ENCODE data around the gene RAD51C.
"Not testable (repeated sequence)": the region's sequence is repeated elsewhere in the genome, so short reads cannot be mapped to it uniquely, and the experiment has no call there.

Gene RAD51C

DNA sequence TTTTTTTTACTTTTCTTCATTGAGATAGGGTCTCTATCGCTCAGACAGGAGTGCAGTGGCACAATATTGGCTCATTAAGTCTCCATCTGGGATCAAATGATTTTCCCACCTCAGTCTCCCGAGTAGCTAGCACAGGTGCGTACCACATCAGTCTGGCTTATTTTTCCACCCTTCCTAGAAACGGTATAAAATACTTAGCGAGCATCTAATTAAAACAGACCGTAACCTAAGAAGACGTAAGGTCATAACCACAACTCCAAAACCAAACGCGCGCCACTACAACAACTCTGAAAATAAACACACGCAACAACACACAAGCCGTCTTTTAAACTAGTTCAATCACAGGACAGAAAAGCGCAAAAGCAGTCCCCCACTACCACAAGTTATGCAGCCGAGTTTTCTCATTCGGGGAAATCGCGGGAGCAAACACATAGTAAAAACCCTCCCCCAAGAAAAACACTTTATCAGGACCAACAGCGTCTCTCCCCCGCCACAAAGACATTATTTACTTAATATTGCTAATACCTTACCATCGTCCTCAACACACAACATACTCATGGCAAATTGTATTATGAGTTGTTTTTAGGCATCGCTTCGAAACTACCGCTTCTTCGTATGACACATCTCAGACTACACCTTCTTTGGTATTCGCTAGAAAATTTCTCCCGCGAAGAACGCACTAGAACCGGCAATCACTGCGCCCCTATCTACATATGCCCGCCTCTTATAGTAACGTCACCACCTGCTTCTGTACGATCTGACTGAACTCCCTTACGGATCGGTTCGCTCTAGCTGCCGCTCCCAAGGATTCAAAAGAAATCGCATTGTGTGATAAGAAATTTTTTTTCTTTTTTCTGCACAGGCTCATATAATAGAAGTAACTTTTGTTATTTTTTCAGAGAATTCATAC lies 33.3 kb upstream of the RAD51C start:
- no peak overlapping the region for H2AFZ ChIP-seq (ENCODE audit: low read depth, low read length)
- peak overlapping the region; percentile 96 for H3K9ac ChIP-seq (ENCODE audit: low read length)
- no peak overlapping the region for H3K23ac ChIP-seq (ENCODE audit: low read length in 2 of 2)
- H3K27me3 ChIP-seq (ENCODE audit: control insufficient read depth in 1 of 2, insufficient read depth in 1 of 2, low read length in 2 of 2), result no peaks in the 10 kb centered on the region
- H2BK15ac ChIP-seq (ENCODE audit: low read depth, poor library complexity, severe bottlenecking), result no peak overlapping the region
- H2BK120ac ChIP-seq (ENCODE audit: low read depth, low read length), result no peak overlapping the region
- peak overlapping the region; percentile 83 for H3K4me2 ChIP-seq (ENCODE audit: low read length, poor library complexity, severe bottlenecking)
- peak overlapping the region; percentile 88 for H3K27ac ChIP-seq (ENCODE audit: low read length, poor library complexity, severe bottlenecking)
- H3K18ac ChIP-seq (ENCODE audit: low read depth in 1 of 2, low read length in 2 of 2), result peak overlapping the region; percentile 73
- DNase-seq, result peak; percentile 100
- H4K91ac ChIP-seq (ENCODE audit: low read length), result no peak overlapping the region
- no peak overlapping the region for H3K14ac ChIP-seq (ENCODE audit: low read length in 2 of 2)
- peak overlapping the region; percentile 19 for H4K8ac ChIP-seq (ENCODE audit: low read length)
- no peaks in the 10 kb centered on the region for H3K9me3 ChIP-seq (ENCODE audit: control insufficient read depth, low read length)
- no peak overlapping the region for H2BK12ac ChIP-seq (ENCODE audit: low read length in 2 of 2)
- H3K36me3 ChIP-seq (ENCODE audit: control insufficient read depth in 1 of 2, insufficient read depth in 2 of 2, low read depth in 1 of 2, low read length in 2 of 2), result no peaks in the 10 kb centered on the region
- no peaks in the 10 kb centered on the region for H3K79me1 ChIP-seq (replicated peaks; ENCODE audit: low read length, poor library complexity, severe bottlenecking)
- H3K4me3 ChIP-seq (ENCODE audit: insufficient read depth in 1 of 2, low read depth in 1 of 2, low read length in 2 of 2), result peak overlapping the region in 1 of 2 experiments; percentile 66
- H2BK5ac ChIP-seq (ENCODE audit: low read depth, low read length, poor library complexity, severe bottlenecking), result peak overlapping the region; percentile 97
- H3K4me1 ChIP-seq (ENCODE audit: control insufficient read depth, insufficient read depth, low read depth, low read length), result no peaks in the 10 kb centered on the region
- H2AK5ac ChIP-seq (ENCODE audit: low read length, severe bottlenecking), result no peak overlapping the region
- WGBS, result 1% methylated on average over 31 of the region's 38 CpGs
- peak overlapping the region; percentile 46 to 50 for H3K4ac ChIP-seq (ENCODE audit: low read depth in 1 of 2, low read length in 2 of 2)

- H3K36me3 ChIP-seq (ENCODE audit: control insufficient read depth in 1 of 2, insufficient read depth in 2 of 2, low read depth in 1 of 2, low read length in 2 of 2); H2BK120ac ChIP-seq (ENCODE audit: low read depth, low read length); H3K14ac ChIP-seq (ENCODE audit: low read length in 2 of 2); H2AFZ ChIP-seq (ENCODE audit: low read depth, low read length); DNase-seq; H2BK5ac ChIP-seq (ENCODE audit: low read depth, low read length, poor library complexity, severe bottlenecking); H3K4ac ChIP-seq (ENCODE audit: low read depth in 1 of 2, low read length in 2 of 2); H2AK5ac ChIP-seq (ENCODE audit: low read length, severe bottlenecking); H3K18ac ChIP-seq (ENCODE audit: low read depth in 1 of 2, low read length in 2 of 2); H3K23ac ChIP-seq (ENCODE audit: low read length in 2 of 2); H2BK12ac ChIP-seq (ENCODE audit: low read length in 2 of 2); H4K8ac ChIP-seq (ENCODE audit: low read length); H2BK15ac ChIP-seq (ENCODE audit: low read depth, poor library complexity, severe bottlenecking); H3K27me3 ChIP-seq (ENCODE audit: control insufficient read depth in 1 of 2, insufficient read depth in 1 of 2, low read length in 2 of 2); H4K91ac ChIP-seq (ENCODE audit: low read length); H3K27ac ChIP-seq (ENCODE audit: low read length, poor library complexity, severe bottlenecking); H3K4me1 ChIP-seq (ENCODE audit: control insufficient read depth, insufficient read depth, low read depth, low read length); H3K79me1 ChIP-seq (replicated peaks; ENCODE audit: low read length, poor library complexity, severe bottlenecking); H3K9me3 ChIP-seq (ENCODE audit: control insufficient read depth, low read length): not testable (repeated sequence)
- WGBS, result 80% methylated on average over 9 of the region's 9 CpGs
- peak overlapping the region; percentile 96 for H3K9ac ChIP-seq (ENCODE audit: low read length)
- peak overlapping the region; percentile 83 for H3K4me2 ChIP-seq (ENCODE audit: low read length, poor library complexity, severe bottlenecking)
- peak overlapping the region in 1 of 2 experiments; percentile 66 for H3K4me3 ChIP-seq (ENCODE audit: insufficient read depth in 1 of 2, low read depth in 1 of 2, low read length in 2 of 2)
Observed at GRCh38 chr17:58659714-58660084, 32.7 kb upstream of the RAD51C start.

GRCh38 chr17:58660621-58661020 lies 31.8 kb upstream of the RAD51C start:
- Histone ChIP-seq H3K14ac (ENCODE audit: low read length in 2 of 2) (no peak overlapping the region), H2AFZ (ENCODE audit: low read depth, low read length) (no peak overlapping the region), H2AK5ac (ENCODE audit: low read length, severe bottlenecking) (no peak overlapping the region), H2BK12ac (ENCODE audit: low read length in 2 of 2) (no peak overlapping the region), H3K18ac (ENCODE audit: low read depth in 1 of 2, low read length in 2 of 2) (no peak overlapping the region), H4K8ac (ENCODE audit: low read length) (no peak overlapping the region), H2BK120ac (ENCODE audit: low read depth, low read length) (no peak overlapping the region), H2BK5ac (ENCODE audit: low read depth, low read length, poor library complexity, severe bottlenecking) (no peak overlapping the region), H4K91ac (ENCODE audit: low read length) (no peak overlapping the region), H2BK15ac (ENCODE audit: low read depth, poor library complexity, severe bottlenecking) (no peak overlapping the region), H3K4ac (ENCODE audit: low read depth in 1 of 2, low read length in 2 of 2) (no peak overlapping the region), H3K9me3 (ENCODE audit: control insufficient read depth, low read length) (no peaks in the 10 kb centered on the region), H3K36me3 (ENCODE audit: control insufficient read depth in 1 of 2, insufficient read depth in 2 of 2, low read depth in 1 of 2, low read length in 2 of 2) (no peaks in the 10 kb centered on the region), H3K23ac (ENCODE audit: low read length in 2 of 2) (no peak overlapping the region), H3K9ac (ENCODE audit: low read length) (no peak overlapping the region), H3K4me2 (ENCODE audit: low read length, poor library complexity, severe bottlenecking) (no peak overlapping the region), H3K4me3 (ENCODE audit: insufficient read depth in 1 of 2, low read depth in 1 of 2, low read length in 2 of 2) (no peak overlapping the region), H3K27me3 (ENCODE audit: control insufficient read depth in 1 of 2, insufficient read depth in 1 of 2, low read length in 2 of 2) (no peaks in the 10 kb centered on the region), H3K79me1 (replicated peaks; ENCODE audit: low read length, poor library complexity, severe bottlenecking) (no peaks in the 10 kb centered on the region), H3K27ac (ENCODE audit: low read length, poor library complexity, severe bottlenecking) (no peak overlapping the region), H3K4me1 (ENCODE audit: control insufficient read depth, insufficient read depth, low read depth, low read length) (no peaks in the 10 kb centered on the region)
- DNase-seq, result no peak
- WGBS, result 90% methylated on average over 4 of the region's 4 CpGs

DNA sequence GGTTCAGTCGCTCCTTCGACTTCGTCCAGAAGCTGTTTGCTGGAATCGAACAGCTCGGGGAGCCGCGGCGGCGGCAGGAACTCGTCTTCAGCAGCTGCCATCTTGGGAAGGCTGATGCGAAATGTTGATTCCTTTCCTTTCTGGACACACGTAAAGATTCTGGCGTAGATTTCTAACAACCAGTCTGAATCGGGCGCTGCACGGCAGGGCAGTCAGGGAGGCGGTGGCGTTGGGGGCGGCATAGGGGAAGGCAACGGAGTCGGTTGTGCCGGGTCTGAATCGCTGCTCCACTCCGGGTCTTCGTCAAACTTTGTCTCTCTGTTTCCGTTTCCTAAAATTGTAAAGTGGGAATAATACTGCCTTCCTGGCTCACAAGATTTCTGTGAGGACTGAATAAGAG lies 30.9 kb upstream of the RAD51C start:
- no peak overlapping the region for H3K18ac ChIP-seq (ENCODE audit: low read depth in 1 of 2, low read length in 2 of 2)
- no peak for DNase-seq
- 95% methylated on average over 22 of the region's 26 CpGs for WGBS

More for the DNA sequence above, 30.9 kb upstream of the RAD51C start:
- Histone ChIP-seq H2BK5ac (ENCODE audit: low read depth, low read length, poor library complexity, severe bottlenecking) (no peak overlapping the region), H4K8ac (ENCODE audit: low read length) (no peak overlapping the region), H2BK15ac (ENCODE audit: low read depth, poor library complexity, severe bottlenecking) (no peak overlapping the region), H3K27me3 (ENCODE audit: control insufficient read depth in 1 of 2, insufficient read depth in 1 of 2, low read length in 2 of 2) (no peaks in the 10 kb centered on the region), H4K91ac (ENCODE audit: low read length) (no peak overlapping the region), H3K9me3 (ENCODE audit: control insufficient read depth, low read length) (no peaks in the 10 kb centered on the region), H3K36me3 (ENCODE audit: control insufficient read depth in 1 of 2, insufficient read depth in 2 of 2, low read depth in 1 of 2, low read length in 2 of 2) (no peaks in the 10 kb centered on the region), H2AK5ac (ENCODE audit: low read length, severe bottlenecking) (no peak overlapping the region), H3K23ac (ENCODE audit: low read length in 2 of 2) (no peak overlapping the region), H3K4ac (ENCODE audit: low read depth in 1 of 2, low read length in 2 of 2) (no peak overlapping the region), H2BK120ac (ENCODE audit: low read depth, low read length) (no peak overlapping the region), H3K4me3 (ENCODE audit: insufficient read depth in 1 of 2, low read depth in 1 of 2, low read length in 2 of 2) (no peak overlapping the region), H3K4me1 (ENCODE audit: control insufficient read depth, insufficient read depth, low read depth, low read length) (no peaks in the 10 kb centered on the region), H2BK12ac (ENCODE audit: low read length in 2 of 2) (no peak overlapping the region), H2AFZ (ENCODE audit: low read depth, low read length) (no peak overlapping the region), H3K9ac (ENCODE audit: low read length) (no peak overlapping the region), H3K79me1 (replicated peaks; ENCODE audit: low read length, poor library complexity, severe bottlenecking) (no peaks in the 10 kb centered on the region), H3K27ac (ENCODE audit: low read length, poor library complexity, severe bottlenecking) (no peak overlapping the region), H3K4me2 (ENCODE audit: low read length, poor library complexity, severe bottlenecking) (no peak overlapping the region), H3K14ac (ENCODE audit: low read length in 2 of 2) (no peak overlapping the region)
